KMS-11 (cell line): Measurements from ENCODE around the gene PGA5.

Source experiments
- H2AFZ ChIP-seq: fragments of 200-600 bp; sonication (generic); 2 replicates; pipeline ENCODE4 v1.6.1; 2016; ENCODE audit warnings: antibody characterized with exemption, mixed run types, low read depth
- H3K27ac ChIP-seq: fragments of 200-600 bp; sonication (generic); 2 replicates; pipeline ENCODE4 v1.6.1; 2016; ENCODE audit warnings: mild to moderate bottlenecking, mixed run types
- H3K27me3 ChIP-seq: fragments of 200-600 bp; sonication (generic); 2 replicates; pipeline ENCODE4 v1.6.1; 2017; ENCODE audit warnings: mild to moderate bottlenecking, low read depth, mixed run types, moderate library complexity; ENCODE audit not compliant: insufficient read depth
- H3K36me3 ChIP-seq: fragments of 200-600 bp; sonication (generic); 2 replicates; pipeline ENCODE4 v1.6.1; 2017; ENCODE audit warnings: mild to moderate bottlenecking, mixed run types; ENCODE audit not compliant: insufficient read depth
- H3K4me1 ChIP-seq: fragments of 200-600 bp; sonication (generic); 2 replicates; pipeline ENCODE4 v1.6.1; 2016; ENCODE audit warnings: mild to moderate bottlenecking, low read depth, mixed run types; ENCODE audit not compliant: poor library complexity, severe bottlenecking
- H3K4me2 ChIP-seq: fragments of 200-600 bp; sonication (generic); 2 replicates; pipeline ENCODE4 v1.7.0; 2016; ENCODE audit warnings: mild to moderate bottlenecking, mixed run types
- H3K4me3 ChIP-seq: fragments of 200-600 bp; sonication (generic); IDR thresholded peaks from 2 replicates; pipeline ENCODE4 v1.6.1; 2017; ENCODE audit warnings: low read depth, low read length, mixed read lengths; ENCODE audit not compliant: insufficient read depth
- H3K79me2 ChIP-seq: fragments of 200-600 bp; sonication (generic); 2 replicates; pipeline ENCODE4 v1.6.1; 2016; ENCODE audit warnings: low read depth, mixed run types; ENCODE audit not compliant: insufficient read depth
- H3K9ac ChIP-seq: fragments of 200-600 bp; sonication (generic); 2 replicates; pipeline ENCODE4 v1.6.1; 2016; ENCODE audit warnings: mild to moderate bottlenecking, mixed run types
- H4K20me1 ChIP-seq: fragments of 200-600 bp; sonication (generic); 2 replicates; pipeline ENCODE4 v1.6.1; 2016; ENCODE audit warnings: mild to moderate bottlenecking, mixed run types; ENCODE audit not compliant: insufficient read depth
- CTCF ChIP-seq: fragments of 200-600 bp; sonication (generic); conservative IDR thresholded peaks from 2 replicates; pipeline ENCODE4 v1.6.1; 2017; ENCODE audit warnings: low read depth, mild to moderate bottlenecking, antibody characterized with exemption, low read length, moderate library complexity, mixed read lengths

PGA5 gene

GRCh38 chr11:61298663-61299244, 57.8 kb downstream of the PGA5 start:
- peak overlapping the region; percentile 42 for H3K27ac ChIP-seq
- no peak overlapping the region for H3K4me3 ChIP-seq
- H3K27me3 ChIP-seq: no peaks in the 10 kb centered on the region
- H4K20me1 ChIP-seq: no peaks in the 10 kb centered on the region
- H3K4me2 ChIP-seq: peak overlapping the region; percentile 43
- peaks cover 53% of the 10 kb centered on the region for H3K4me1 ChIP-seq
- TF ChIP-seq CTCF: no peak
- H2AFZ ChIP-seq: no peak overlapping the region
- no peaks in the 10 kb centered on the region for H3K79me2 ChIP-seq
- H3K9ac ChIP-seq: no peak overlapping the region
- no peaks in the 10 kb centered on the region for H3K36me3 ChIP-seq
